Sigmoid colon (tissue), 7 donors: ENCODE results near the gene SEPTIN11. TPM values are rescaled to one million over a fixed set of nuclear protein-coding genes. Genes with fewer than 3 reads are reported as not detected.
"Not testable (repeated sequence)": the region's sequence is repeated elsewhere in the genome, so short reads cannot be mapped to it uniquely, and the experiment has no call there.

Source experiments
- DNase-seq: peaks from one replicate; pipeline ENCODE4 v3.0.0-alpha.2; 2019
- H3K27ac ChIP-seq, 4 donors: fragments of 200-600 bp; sonication (generic); one replicate each; pipeline ENCODE4 v1.5.1; 2016 to 2019; ENCODE audit warnings: mild to moderate bottlenecking in 1 of 4
- H3K27me3 ChIP-seq, 3 donors: fragments of 200-600 bp; sonication (generic); one replicate each; pipeline ENCODE4 v1.5.1; 2019; ENCODE audit warnings: mild to moderate bottlenecking in 1 of 3
- H3K36me3 ChIP-seq, 4 donors: fragments of 200-600 bp; sonication (generic); one replicate each; pipeline ENCODE4 v1.5.1; 2016 to 2019
- H3K4me1 ChIP-seq, 4 donors: fragments of 200-600 bp; sonication (generic); one replicate each; pipeline ENCODE4 v1.5.1; 2017 to 2019
- H3K4me3 ChIP-seq, 4 donors: fragments of 200-600 bp; sonication (generic); one replicate each; pipeline ENCODE4 v1.5.1; 2017 to 2019; ENCODE audit warnings: mild to moderate bottlenecking in 2 of 4, moderate library complexity in 1 of 4
- H3K9me3 ChIP-seq, 4 donors: fragments of 200-600 bp in 3 of 4; sonication (generic) in 3 of 4; one replicate each; pipeline versions ENCODE4 v1.5.1 to v1.6.1; 2013 to 2019
- CTCF ChIP-seq, 4 experiments: fragments of 450-650 bp in 3 of 4; fragments of 200-600 bp in 1 of 4; IDR thresholded peaks; one replicate each; pipeline ENCODE4 v1.5.1; 2016 to 2019; ENCODE audit warnings: antibody characterized with exemption in 4 of 4, mild to moderate bottlenecking in 3 of 4, moderate library complexity in 2 of 4
- EP300 ChIP-seq, 4 donors: sonication (generic); formaldehyde crosslinking; IDR thresholded peaks; one replicate each; pipeline ENCODE4 v1.6.1; 2017; ENCODE audit warnings: antibody characterized with exemption in 4 of 4
- POLR2A ChIP-seq, 2 donors: fragments of 450-650 bp; IDR thresholded peaks; one replicate each; pipeline ENCODE4 v1.6.1; 2016; ENCODE audit warnings: antibody characterized with exemption in 2 of 2, mild to moderate bottlenecking in 2 of 2, moderate library complexity in 2 of 2
- POLR2AphosphoS5 ChIP-seq, 4 donors: sonication (generic); formaldehyde crosslinking; IDR thresholded peaks; one replicate each; pipeline ENCODE4 v1.6.1; 2017; ENCODE audit warnings: antibody characterized with exemption in 4 of 4
- WGBS, 2 donors: extraction: QIAGEN DNeasy Blood & Tissue Kit; methylation state at CpG; one replicate each; pipeline ENCODE4 v1.1.7; 2013; 5-methylcytosine and 5-hydroxymethylcytosine counted together
- intact Hi-C: fragments of 100-400 bp; cut with DNase I; formaldehyde crosslinking; loops from one replicate; pipeline ENCODE4 v1.15.1; 2023
- polyA plus RNA-seq, 3 donors: library from polyadenylated mRNA; stranded (reverse); fragments of 200-250 nt; gene quantifications; one replicate each; pipeline ENCODE4 v1.2.3, GENCODE V29; 2013
- total RNA-seq, 4 donors: library from RNA; depleted of rRNA; stranded (reverse); fragments of >200 nt; gene quantifications; one replicate each; pipeline ENCODE4 v1.1.0, GENCODE V29; 2016
- donor health status: healthy with polysubstance abuse.
- donor health status: Bipolar disorder and iron deficiency.
- donor health status: healthy.

SEPTIN11 gene
- total and polyA plus RNA-seq, 7 donors = 36.4 to 143 (median 46.2) TPM

GRCh38 chr4:76962406-76963130 is 13.0 kb downstream of the SEPTIN11 start:
- TF ChIP-seq CTCF (IDR thresholded peaks at IDR 0.05) = no peak
- TF ChIP-seq POLR2AphosphoS5 (IDR thresholded peaks at IDR 0.05) = no peak
- TF ChIP-seq EP300 (IDR thresholded peaks at IDR 0.05) = no peak
- TF ChIP-seq POLR2A (IDR thresholded peaks at IDR 0.05) = no peak
- Histone ChIP-seq H3K27ac (no peak overlapping the region), H3K27me3 (no peaks in the 10 kb centered on the region), H3K9me3 (no peaks in the 10 kb centered on the region), H3K36me3 (no peaks in the 10 kb centered on the region), H3K4me1 (no peaks in the 10 kb centered on the region), H3K4me3 (no peak overlapping the region)
- intact Hi-C loops = no loop called here
- 54 to 80% methylated on average over 5 of the region's 5 CpGs for WGBS, 2 donors
- no peak for DNase-seq

GRCh38 chr4:76963131-76963750 is 13.7 kb downstream of the SEPTIN11 start:
- no peak overlapping the region for H3K4me3 ChIP-seq
- 83 to 88% methylated on average over 4 of the region's 4 CpGs for WGBS, 2 donors

DNA sequence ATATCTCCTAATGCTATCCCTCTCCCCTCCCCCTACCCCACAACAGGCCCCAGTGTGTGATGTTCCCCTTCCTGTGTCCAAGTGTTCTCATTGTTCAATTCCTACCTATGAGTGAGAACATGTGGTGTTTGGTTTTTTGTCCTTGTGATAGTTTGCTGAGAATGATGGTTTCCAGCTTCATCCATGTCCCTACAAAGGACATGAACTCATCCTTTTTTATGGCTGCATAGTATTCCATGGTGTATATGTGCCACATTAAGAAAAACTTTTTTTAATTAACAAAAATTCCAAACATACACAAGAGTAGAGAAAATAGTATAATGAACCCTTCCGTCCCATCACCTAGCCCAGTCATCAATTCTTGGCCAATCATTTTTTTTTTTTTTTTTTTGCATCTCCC is 14.4 kb downstream of the SEPTIN11 start:
- DNase-seq, intact Hi-C loops, H3K36me3 ChIP-seq, H3K4me1 ChIP-seq, H3K9me3 ChIP-seq, H3K27me3 ChIP-seq, H3K27ac ChIP-seq, H3K4me3 ChIP-seq: not testable (repeated sequence)
- WGBS, 2 donors = 96 to 100% methylated on average over 1 of the region's 1 CpG

More at GRCh38 chr4:76963131-76963750, 13.7 kb downstream of the SEPTIN11 start:
- no peaks in the 10 kb centered on the region for H3K4me1 ChIP-seq
- intact Hi-C loops = no loop called here
- H3K36me3 ChIP-seq = no peaks in the 10 kb centered on the region
- no peak overlapping the region for H3K27ac ChIP-seq
- no peak for DNase-seq
- no peak for TF ChIP-seq CTCF (IDR thresholded peaks at IDR 0.05)
- no peak for TF ChIP-seq POLR2A (IDR thresholded peaks at IDR 0.05)
- TF ChIP-seq EP300 (IDR thresholded peaks at IDR 0.05) = no peak
- no peak for TF ChIP-seq POLR2AphosphoS5 (IDR thresholded peaks at IDR 0.05)
- H3K27me3 ChIP-seq = no peaks in the 10 kb centered on the region
- no peaks in the 10 kb centered on the region for H3K9me3 ChIP-seq

DNA sequence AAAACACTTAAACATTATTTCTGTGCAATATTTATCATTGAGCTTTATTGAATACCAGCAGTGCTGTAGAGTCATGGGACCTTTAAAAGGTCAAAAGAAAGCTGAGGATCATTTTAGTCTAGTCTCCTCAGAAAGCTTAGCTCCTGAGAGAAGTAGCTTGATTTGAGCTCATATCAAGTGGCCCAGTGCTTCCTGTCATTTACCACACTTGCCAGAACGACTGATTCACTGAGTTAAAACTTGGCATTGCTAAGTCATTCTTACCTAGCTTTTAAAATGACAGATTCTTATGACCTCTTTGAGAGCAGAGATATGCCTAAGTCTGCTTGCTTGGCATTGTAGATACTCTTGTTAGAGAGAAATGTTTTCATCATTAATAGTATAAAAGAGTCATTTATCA is 15.2 kb downstream of the SEPTIN11 start:
- no peak overlapping the region for H3K27ac ChIP-seq
- DNase-seq = no peak

More for the DNA sequence above, 15.2 kb downstream of the SEPTIN11 start:
- Histone ChIP-seq H3K27me3 (no peaks in the 10 kb centered on the region), H3K9me3 (no peaks in the 10 kb centered on the region), H3K4me3 (no peak overlapping the region), H3K4me1 (no peaks in the 10 kb centered on the region), H3K36me3 (no peaks in the 10 kb centered on the region)
- TF ChIP-seq POLR2AphosphoS5 (IDR thresholded peaks at IDR 0.05) (no peak), EP300 (IDR thresholded peaks at IDR 0.05) (no peak), POLR2A (IDR thresholded peaks at IDR 0.05) (no peak), CTCF (IDR thresholded peaks at IDR 0.05) (no peak)
- intact Hi-C loops = no loop called here
- 39 to 57% methylated on average over 1 of the region's 1 CpG for WGBS, 2 donors
